Omental fat pad (tissue), 4 donors: Measurements from ENCODE around the gene TRPM3. TPM values are rescaled to one million over a fixed set of nuclear protein-coding genes. Genes with fewer than 3 reads are reported as not detected.

Experiments
- ATAC-seq: fragments of 150-250 bp; one replicate; pipeline ENCODE4 v1.9.1; 2016; ENCODE audit warnings: mild to moderate bottlenecking, moderate library complexity; ENCODE audit not compliant: low FRiP score
- DNase-seq: peaks from one replicate; pipeline ENCODE4 v3.0.0-alpha.2; 2019; ENCODE audit warnings: low spot score
- total RNA-seq, 4 donors: library from RNA; depleted of rRNA; stranded (reverse); fragments of >200 nt; gene quantifications; one replicate each; pipeline ENCODE4 v1.1.0, GENCODE V29; 2016
- TF ChIP-seq, protein P1 (sequence below), 3 donors: fragments of 450-650 bp; IDR thresholded peaks; one replicate each; pipeline ENCODE4 v1.5.1; 2016 to 2017; ENCODE audit warnings: antibody characterized with exemption in 3 of 3, mild to moderate bottlenecking in 3 of 3, moderate library complexity in 2 of 3

The TRPM3 gene
- total RNA-seq, 4 donors from 2014 or later, result 0.60 to 9.3 (median 1.5) TPM

DNA sequence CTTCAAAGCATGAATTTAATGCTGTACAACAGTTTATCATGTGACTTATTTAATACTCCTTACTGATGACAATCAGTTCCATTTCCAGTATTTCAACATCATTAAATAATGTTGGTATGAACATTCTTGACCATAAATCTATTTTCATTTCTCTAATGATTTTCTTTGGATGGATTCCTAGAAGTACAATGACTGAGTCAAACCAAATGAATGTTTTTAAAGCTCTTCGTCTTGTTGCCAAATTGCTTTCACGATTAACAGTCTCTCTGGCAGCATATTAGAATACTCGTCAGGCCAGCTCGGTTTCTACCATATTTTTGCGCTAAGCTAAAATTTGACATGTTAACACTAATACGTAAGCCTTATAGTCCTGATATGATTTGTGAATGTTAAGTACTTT, 197.0 kb downstream of the TRPM3 start:
- TF ChIP-seq, protein P1, sequence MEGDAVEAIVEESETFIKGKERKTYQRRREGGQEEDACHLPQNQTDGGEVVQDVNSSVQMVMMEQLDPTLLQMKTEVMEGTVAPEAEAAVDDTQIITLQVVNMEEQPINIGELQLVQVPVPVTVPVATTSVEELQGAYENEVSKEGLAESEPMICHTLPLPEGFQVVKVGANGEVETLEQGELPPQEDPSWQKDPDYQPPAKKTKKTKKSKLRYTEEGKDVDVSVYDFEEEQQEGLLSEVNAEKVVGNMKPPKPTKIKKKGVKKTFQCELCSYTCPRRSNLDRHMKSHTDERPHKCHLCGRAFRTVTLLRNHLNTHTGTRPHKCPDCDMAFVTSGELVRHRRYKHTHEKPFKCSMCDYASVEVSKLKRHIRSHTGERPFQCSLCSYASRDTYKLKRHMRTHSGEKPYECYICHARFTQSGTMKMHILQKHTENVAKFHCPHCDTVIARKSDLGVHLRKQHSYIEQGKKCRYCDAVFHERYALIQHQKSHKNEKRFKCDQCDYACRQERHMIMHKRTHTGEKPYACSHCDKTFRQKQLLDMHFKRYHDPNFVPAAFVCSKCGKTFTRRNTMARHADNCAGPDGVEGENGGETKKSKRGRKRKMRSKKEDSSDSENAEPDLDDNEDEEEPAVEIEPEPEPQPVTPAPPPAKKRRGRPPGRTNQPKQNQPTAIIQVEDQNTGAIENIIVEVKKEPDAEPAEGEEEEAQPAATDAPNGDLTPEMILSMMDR (IDR thresholded peaks at IDR 0.05), result no peak
- DNase-seq (no peak), ATAC-seq (peak; percentile 63)

DNA sequence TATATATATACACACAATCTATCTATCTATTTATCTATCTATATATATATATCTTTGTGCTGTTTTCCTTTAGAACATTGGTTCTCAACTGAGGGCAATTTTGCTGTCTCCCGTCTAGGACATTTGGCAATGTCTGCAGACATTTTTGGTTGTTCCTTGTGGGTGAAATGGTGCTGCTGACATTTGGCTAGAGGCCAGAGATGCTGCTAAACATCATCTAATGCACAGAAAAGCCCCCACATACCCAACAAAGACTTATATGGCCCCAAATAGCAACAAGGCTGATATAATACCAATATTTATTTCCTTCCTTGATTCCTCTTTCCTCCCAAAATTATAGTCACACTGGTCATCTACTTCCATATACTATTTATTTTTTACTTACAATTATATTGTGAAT, 197.5 kb downstream of the TRPM3 start:
- ATAC-seq, result no peak
- TF ChIP-seq, protein P1 (IDR thresholded peaks at IDR 0.05), result no peak
- no peak for DNase-seq

DNA sequence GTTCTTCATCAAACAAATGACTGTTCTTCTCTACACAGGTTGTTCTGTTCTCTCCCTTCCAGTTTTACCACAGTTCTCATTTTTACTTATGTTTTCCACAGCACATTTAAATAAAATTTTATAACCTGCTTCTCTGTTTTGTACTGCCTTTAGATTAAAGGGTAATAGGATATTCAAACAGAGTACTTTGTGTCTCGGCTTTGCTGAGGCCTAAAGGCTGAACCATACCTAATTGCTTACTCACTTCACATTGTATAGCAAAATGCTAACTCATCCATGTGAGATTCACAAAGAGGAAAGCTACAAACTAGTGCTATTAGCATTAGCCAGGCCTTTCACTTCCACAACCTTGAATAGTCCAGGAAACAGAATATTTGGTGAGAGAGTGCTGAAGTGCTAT, 200.3 kb downstream of the TRPM3 start:
- TF ChIP-seq, protein P1 (IDR thresholded peaks at IDR 0.05), result no peak
- no peak for DNase-seq
- ATAC-seq, result no peak

DNA sequence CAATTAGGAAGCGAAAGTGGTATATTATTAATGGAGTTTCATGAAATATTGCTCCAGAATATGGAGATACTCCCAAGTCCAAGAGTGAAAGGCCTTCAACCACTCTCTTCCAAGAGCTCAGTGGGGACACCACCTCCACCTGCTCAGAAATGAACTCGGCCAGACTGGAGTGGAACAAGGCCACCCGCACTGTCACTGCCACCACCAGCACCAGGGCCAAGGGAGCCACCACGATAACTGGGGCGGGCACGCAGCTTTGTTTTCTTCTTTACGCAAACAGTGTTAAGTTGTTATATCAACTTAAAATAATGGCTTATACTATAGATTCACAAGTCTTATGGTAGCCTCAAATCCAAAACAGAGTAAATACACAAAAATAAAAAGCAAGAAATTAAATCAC, 204.1 kb downstream of the TRPM3 start:
- DNase-seq, result no peak
- no peak for ATAC-seq
- TF ChIP-seq, protein P1 (IDR thresholded peaks at IDR 0.05), result no peak

DNA sequence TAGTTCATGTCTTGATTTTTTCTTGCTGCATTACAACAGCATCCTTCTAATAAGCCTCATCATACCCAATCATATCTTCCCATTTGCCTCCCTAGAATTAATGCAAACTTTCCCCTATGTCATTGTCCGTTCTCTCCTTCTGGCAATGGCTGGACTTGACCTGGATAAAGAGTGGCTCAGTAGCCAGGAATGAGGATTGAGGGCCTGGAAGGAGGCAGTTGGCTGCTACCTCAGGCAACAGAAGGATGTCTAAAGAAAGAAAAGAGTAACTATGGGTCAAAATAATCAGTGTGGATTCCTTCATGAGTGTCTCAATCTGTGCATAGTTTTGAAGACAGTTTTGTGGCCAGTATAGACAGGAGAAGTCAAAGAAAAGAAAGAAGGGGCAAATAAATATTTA, 209.6 kb downstream of the TRPM3 start:
- DNase-seq, result no peak
- TF ChIP-seq, protein P1 (IDR thresholded peaks at IDR 0.05), result no peak
- ATAC-seq, result no peak

DNA sequence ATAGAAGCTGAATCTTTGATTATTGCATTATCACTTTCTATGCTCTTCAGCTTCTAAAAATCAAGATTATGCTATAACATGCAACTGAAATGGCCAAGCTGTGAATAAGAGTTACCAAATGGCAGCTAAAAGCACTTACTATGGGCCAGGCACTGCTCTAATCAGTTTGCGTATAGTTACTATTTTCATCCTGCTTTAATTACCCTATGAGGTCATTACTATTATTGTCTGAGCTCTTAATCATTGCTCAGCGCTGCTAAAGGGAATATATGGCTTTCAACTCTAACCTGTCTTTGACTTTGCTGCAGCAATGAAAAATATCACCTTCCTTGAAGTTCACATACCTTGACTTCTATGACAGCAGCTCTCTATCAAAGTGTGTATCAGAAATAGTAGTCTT, 210.8 kb downstream of the TRPM3 start:
- ATAC-seq (no peak), DNase-seq (no peak)
- TF ChIP-seq, protein P1 (IDR thresholded peaks at IDR 0.05), result no peak

DNA sequence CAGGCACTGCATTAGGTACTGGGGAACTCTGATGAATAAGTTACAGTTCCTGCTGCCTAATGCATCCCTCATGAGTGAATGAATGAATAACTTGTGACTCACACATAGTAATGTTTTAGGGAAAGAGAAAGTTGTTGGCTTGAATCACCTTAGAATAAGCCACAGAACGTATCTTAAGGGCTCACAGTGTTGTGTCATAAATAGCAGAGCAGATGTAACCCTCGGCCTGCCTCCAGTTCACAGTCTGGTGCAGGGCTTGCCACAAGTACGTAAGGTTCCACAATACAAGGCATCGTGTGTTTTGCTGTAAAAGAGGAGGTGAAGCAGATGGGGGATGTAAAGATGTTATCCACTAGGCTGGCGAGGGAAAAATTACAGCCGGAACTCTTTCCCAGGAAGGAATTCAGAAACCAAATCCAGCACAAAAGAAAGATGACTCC, 218.7 kb downstream of the TRPM3 start:
- TF ChIP-seq, protein P1 (IDR thresholded peaks at IDR 0.05), result no peak
- peak; percentile 94 for ATAC-seq
- DNase-seq, result no peak
